Anterior cingulate cortex (tissue), 58 donors: Measurements from ENCODE around the gene CTU2.

ENCODE experiments used
- DNase-seq, 58 donors: peaks; one replicate each; lab custom pipeline; 2025; lab: John Stamatoyannopoulos, UW

The CTU2 gene

DNA sequence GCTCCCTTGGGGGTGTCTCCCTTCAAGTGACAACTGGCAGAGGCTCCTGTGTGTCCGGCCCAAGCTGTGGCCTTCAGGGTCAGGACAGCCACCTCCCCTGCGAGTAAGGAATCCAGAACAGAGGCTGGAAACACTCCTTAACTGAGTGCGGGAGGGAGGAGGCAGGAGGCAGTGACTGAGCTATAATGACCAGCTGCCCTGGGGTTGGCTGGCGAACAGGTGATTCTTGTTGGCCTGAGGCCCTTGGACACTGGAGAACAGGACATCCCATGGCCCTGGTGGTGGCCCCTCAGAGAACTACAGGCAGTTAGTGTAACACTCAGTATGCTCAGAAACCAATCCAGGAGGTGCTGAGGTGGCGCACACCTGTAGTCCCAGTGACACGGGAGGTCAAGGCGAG, 10.6 kb upstream of the CTU2 start:
- no peak for DNase-seq

DNA sequence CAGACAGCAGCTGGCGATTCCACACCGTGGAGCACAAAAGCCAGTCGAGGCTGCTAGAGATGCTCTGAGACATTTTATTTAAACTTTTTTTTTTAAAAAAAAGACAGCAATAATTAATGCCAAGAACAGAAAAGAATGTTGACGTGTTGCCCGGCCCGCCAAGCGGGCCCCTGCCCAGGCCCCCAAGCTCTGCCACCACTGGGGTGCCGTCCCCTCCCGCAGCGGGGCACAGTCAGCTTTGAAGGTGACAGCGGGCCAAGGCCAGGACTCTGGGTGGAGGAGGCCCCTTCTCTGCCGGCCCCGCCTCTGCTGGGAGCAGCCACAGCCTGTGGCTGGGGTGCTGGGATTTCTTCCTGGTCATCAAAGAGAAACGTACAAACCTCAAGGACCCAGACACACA, 9.9 kb upstream of the CTU2 start:
- DNase-seq: no peak

DNA sequence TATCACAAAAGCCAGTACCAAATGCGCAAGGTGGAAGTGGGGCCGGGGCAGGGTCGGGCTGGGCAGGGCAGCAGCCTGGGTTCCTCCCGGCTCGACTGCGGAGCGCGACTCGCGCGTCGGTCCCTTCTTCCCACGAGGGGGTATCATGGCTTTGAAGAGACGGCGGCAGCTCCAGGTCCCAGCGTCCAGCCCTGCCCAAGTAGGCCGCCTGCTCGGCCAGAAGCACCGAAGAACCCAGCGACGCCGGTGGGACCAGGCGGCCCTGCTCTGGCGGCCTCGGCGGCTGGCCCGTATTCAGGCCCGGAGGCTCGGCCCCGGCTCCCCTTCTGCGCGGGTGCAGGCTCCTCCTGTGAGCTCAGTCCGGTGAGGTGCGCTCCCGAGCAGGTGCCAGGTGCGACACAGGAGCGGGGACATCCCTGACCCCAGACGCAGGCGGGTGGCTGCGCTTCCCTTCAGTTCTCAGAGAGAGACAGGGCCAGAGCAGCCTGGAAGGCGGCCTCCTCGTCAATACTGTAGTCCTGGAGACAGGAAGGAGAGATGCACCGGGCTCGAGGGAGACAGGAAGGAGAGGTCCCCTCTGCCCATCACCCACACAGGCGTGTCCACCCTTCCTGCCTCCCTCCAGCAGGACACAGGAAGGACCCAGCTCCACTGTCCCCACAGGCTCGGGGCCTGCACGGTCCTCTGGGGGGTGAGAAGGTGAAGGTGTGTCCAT, 9.0 kb upstream of the CTU2 start:
- no peak for DNase-seq

- no peak for DNase-seq
Observed at GRCh38 chr16:88697831-88698615, 8.3 kb upstream of the CTU2 start.

DNA sequence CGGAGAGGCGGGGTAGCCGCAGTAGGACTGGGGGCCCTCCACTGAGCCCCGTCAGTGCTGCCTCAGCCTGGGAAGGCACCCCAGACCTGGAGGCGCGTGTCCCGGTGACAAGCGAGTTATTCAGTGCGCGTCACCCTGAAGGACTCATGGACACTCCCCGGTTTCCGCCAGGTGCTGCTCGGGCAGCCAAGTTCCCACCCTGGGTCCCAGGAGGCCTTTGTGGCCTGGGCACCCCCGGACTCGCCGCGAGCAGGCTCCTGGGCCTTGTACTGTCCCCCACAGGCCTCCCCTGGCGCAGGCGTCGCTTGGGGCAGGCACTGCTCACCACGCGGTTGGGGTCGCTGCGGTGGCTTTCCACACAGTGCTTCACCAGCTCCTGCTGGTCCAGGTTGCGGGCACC, 7.7 kb upstream of the CTU2 start:
- no peak for DNase-seq

DNA sequence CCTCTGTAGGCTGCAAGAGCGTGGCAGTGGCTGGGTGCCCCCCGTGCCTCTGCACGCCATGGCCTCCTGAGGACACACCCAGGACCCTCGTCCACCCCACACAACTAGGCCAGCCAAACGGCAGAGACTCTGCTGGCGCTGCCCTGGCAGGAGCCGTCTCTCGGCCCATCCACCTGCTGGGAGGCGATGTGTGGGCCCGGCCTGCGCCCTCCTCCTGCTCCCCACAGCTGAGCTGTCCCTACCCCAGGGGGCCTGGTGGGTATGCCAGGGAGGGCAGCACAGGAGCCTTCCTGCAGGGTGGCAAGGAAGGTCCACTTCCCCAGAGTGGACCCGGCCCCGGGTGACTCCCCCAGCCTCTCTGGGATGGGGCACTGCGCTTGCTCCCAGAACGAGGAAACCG, 7.1 kb upstream of the CTU2 start:
- DNase-seq: no peak

- DNase-seq: no peak
Observed at GRCh38 chr16:88700322-88700635, 6.0 kb upstream of the CTU2 start.

DNA sequence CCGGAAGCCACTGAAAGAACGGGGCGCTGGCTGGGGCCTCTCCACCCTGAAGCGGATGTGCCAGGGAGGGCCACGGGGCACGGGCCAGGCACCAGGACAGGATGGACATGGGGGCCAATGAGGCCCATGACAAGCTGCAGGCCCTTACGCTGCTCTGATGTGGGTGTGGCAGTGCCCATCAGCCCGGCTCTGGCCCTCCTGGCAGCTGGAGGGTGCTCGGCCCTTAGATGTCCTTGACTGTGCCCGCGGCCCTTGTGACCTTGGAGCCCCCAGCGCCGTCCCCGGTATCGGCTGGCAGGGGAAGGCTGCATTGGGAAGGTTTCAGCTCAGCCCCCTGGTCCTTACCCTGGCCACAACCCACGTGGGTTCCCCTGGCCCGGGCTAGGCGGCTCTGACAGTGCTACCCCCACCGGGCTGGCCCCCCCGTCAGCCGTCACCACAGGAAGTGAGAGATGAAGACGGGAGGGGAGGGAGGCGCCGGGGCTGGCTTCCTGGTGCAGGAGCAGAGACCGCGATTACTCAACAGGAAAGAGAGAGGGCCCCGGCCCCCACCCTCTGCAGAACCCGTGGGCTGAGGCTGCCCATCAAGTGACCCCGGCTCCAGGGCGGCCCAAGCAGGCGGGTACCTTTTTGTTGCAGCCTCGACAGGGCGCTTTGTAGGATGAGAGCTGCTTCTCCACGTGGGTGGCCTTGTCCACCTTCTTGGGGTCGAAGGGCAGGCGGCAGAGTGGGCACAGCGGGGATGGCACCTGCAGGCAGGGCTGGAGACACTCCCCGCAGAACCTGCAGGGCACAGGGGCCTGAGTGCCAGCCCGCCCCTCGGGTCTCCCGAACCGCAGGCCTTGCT, 5.4 kb upstream of the CTU2 start:
- peak in 44 of 58 donors; percentile 13 to 68 (median 45) for DNase-seq

- no peak for DNase-seq
Observed at GRCh38 chr16:88701581-88702370, 4.5 kb upstream of the CTU2 start.

- DNase-seq: no peak
Observed at GRCh38 chr16:88702371-88703210, 3.7 kb upstream of the CTU2 start.

- peak in 40 of 58 donors; percentile 16 to 74 (median 42) for DNase-seq
Observed at GRCh38 chr16:88703486-88704309, 2.6 kb upstream of the CTU2 start.

GRCh38 chr16:88705076-88705684, 1.1 kb upstream of the CTU2 start:
- peak in 31 of 58 donors; percentile 8 to 61 (median 29) for DNase-seq

- no peak for DNase-seq
Observed at GRCh38 chr16:88705801-88706228, 488 bp upstream of the CTU2 start.

- no peak for DNase-seq
Observed at GRCh38 chr16:88706965-88707826, 893 bp downstream of the CTU2 start.

DNA sequence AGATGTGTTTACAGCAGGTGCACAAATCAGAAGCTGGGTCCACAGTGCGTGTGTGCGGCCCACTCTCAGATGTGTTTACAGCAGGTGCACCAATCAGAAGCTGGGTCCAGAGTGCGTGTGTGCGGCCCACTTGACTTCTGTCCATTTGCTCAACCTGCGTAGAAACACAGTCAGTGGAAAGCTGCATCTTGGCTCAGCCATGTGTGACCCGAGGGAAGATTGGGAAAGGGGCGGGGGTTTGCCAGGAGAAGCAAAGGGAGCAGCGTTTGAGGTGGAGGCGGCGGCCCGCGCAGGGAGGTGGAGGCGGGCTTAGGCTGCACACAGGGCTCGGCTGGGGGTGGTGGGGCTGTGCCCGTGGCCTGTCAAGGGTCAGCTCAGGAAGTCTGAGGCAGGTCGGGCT, 4.3 kb downstream of the CTU2 start:
- DNase-seq: no peak

GRCh38 chr16:88711750-88712340, 5.5 kb downstream of the CTU2 start:
- DNase-seq: no peak
